Nucleus accumbens (tissue), 56 donors: ENCODE results near the gene SAMD8.
"Not testable (repeated sequence)": the region's sequence is repeated elsewhere in the genome, so short reads cannot be mapped to it uniquely, and the experiment has no call there.

Source experiments
- DNase-seq, 56 donors: peaks; one replicate each; lab custom pipeline; 2025; lab: John Stamatoyannopoulos, UW

SAMD8 gene

GRCh38 chr10:75105576-75106197 is 5.8 kb upstream of the SAMD8 start:
- no peak for DNase-seq

- no peak for DNase-seq
These were observed 5.2 kb upstream of the SAMD8 start for GRCh38 chr10:75106242-75106641.

GRCh38 chr10:75106891-75107290 is 4.6 kb upstream of the SAMD8 start:
- DNase-seq: not testable (repeated sequence)

- DNase-seq: no peak
These were observed 3.4 kb upstream of the SAMD8 start for GRCh38 chr10:75107756-75108683.

GRCh38 chr10:75108684-75109458 is 2.6 kb upstream of the SAMD8 start:
- no peak for DNase-seq

GRCh38 chr10:75109459-75109778 is 2.0 kb upstream of the SAMD8 start:
- no peak for DNase-seq

GRCh38 chr10:75110006-75110632 is 1.3 kb upstream of the SAMD8 start:
- no peak for DNase-seq

- DNase-seq: peak in 36 of 56 donors; percentile 13 to 75 (median 53)
These were observed 637 bp downstream of the SAMD8 start for GRCh38 chr10:75111907-75112679.

GRCh38 chr10:75115137-75115536 is 3.7 kb downstream of the SAMD8 start:
- DNase-seq: no peak

GRCh38 chr10:75116941-75117775 is 5.7 kb downstream of the SAMD8 start:
- not testable (repeated sequence) for DNase-seq

- no peak for DNase-seq
These were observed 6.5 kb downstream of the SAMD8 start for GRCh38 chr10:75117995-75118394.

GRCh38 chr10:75119444-75120066 is 8.1 kb downstream of the SAMD8 start:
- DNase-seq: not testable (repeated sequence)

- DNase-seq: no peak
These were observed 9.9 kb downstream of the SAMD8 start for GRCh38 chr10:75121322-75121721.

- no peak for DNase-seq
These were observed 11.0 kb downstream of the SAMD8 start for GRCh38 chr10:75122505-75122904.

- no peak for DNase-seq
These were observed 11.7 kb downstream of the SAMD8 start for GRCh38 chr10:75123088-75123682.

GRCh38 chr10:75126277-75126676 is 14.8 kb downstream of the SAMD8 start:
- DNase-seq: no peak

- DNase-seq: no peak
These were observed 16.0 kb downstream of the SAMD8 start for GRCh38 chr10:75127471-75127870.

GRCh38 chr10:75128985-75129384 is 17.5 kb downstream of the SAMD8 start:
- DNase-seq: not testable (repeated sequence)
